GM21737 (cell line): ENCODE measurements around the gene FGF19.

Experiments used
- ATAC-seq: cut with Tn5 transposase; IDR thresholded peaks from one replicate; pipeline ENCODE4 v1.9.1; 2021; ENCODE audit warnings: mild to moderate bottlenecking, moderate library complexity; ENCODE audit not compliant: unreplicated experiment

FGF19 gene, protein sequence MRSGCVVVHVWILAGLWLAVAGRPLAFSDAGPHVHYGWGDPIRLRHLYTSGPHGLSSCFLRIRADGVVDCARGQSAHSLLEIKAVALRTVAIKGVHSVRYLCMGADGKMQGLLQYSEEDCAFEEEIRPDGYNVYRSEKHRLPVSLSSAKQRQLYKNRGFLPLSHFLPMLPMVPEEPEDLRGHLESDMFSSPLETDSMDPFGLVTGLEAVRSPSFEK

GRCh38 chr11:69703768-69704507 lies at the start of gene FGF19:
FGF19 (minus strand) TSS chr11:69704022; CDS start chr11:69703876, 146 bp downstream.
- no peak for ATAC-seq

- no peak for ATAC-seq
Observed at GRCh38 chr11:69752890-69753289, 49.1 kb upstream of the FGF19 start.

DNA sequence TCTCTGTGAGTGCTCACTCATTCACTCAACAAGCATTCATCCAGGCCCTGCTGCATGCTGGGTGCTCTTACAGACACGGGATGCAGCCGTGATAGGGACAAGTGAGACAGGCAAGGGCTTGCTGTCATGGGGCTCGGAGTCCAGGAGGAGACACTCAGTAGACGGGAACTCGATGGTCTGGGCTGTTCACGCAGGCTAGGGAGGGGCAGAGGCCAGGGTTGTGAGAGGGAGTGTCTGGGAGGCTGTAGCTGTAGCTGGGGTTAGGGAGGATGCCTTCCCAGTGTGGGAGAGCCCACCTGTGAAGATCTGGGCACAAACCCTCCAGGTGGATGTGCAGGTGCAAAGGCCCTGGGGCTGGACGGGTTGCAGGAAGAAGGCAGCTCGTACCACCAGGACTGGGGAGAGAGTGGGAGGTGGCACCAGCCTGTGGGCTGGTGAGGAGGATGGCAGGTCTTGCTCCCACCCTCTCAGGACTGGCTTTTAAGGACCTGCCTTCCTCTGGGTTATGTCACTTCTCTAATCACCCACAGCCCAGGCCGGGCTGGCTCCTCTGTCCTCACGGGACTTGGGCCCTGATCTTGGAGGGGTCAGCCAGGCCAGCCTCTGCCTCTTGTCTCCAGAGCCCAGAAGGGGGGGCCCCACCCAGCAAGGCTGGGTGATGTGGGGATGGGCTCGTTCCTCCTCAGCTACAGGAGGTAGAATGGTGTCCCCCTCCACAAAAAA lies 47.2 kb upstream of the FGF19 start:
- no peak for ATAC-seq

DNA sequence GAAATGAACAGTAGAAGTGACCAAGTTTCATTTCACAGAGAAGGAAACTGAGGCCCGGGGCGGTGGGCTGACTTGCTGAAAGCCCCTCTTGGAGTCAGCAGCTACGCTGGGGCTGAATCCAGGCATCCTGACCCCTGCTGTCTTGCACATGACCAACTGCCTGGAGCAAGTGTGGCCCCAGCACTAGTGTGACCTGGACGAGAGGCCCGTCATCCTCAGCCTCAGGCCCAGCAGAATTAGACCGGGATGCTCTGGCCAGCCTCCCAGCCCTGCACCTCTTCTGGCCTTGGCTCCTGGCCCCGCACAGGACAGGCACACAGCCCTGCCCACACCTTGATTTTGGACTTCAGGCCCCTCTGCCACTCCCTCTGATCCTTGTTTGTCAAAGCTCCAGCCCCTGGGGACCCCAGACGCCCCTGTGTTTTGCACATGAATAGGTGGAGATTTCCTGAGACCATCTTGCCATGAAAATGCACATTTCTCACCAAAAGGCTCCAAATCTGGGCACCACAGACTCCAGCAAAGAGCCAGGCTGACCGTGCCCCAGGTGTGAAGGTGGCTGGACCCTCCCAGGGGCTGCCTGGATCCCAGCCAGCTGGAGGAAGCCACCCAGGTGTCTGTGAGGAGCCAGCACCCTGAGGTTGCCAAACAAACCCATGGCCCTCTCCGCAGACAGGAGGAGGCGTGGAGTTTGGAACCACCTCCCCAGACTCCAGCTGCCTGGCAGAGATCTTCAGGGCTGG lies 46.5 kb upstream of the FGF19 start:
- ATAC-seq = no peak

- no peak for ATAC-seq
Observed at GRCh38 chr11:69748637-69749036, 44.8 kb upstream of the FGF19 start.

DNA sequence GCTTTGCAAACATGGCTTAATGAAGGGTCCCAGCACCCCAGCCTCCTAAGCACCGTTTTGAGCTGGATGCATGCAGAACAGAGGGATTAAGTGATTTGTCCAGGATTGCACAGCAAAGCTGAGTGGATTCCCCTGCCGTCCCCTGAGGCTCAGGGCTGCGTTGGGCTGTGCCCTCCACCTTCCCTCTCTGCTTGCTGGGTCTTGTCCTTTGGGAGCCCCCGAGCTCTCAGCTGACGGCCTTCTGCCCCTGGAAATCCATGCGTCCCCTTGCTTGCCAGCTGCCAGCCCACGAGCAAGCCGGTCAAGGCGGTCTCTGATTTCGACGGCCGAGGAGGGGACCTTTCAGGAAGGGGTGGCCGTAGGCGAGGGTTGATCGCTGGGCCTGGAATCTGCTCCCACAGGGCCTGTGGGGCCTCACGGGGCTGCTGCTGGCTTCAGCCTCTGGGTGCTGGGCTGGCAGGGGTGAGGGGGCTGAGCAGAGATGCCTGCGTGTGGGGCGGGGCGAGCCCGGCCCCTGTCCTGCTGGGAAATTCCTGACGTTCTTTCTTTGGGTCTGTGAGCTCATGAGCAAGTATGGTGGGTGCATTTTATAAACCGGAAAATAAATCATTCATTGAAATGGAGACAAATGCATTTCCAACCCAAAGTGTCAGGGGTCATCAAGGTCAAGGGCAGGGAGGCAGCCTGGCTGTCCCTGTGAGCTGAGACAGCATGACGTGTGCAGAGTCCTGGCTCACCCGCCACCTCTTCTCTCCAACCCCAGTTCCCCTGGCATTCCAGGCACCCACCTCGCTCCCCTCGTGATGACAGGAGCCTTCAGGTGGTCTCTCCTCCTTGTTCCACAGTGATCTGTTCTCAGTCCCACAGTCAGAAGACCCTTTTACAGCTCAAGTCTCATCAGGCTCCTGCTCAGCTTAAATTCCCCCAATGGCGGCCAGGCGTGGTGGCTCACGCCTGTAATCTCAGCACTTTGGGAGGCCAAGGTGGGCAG lies 43.2 kb upstream of the FGF19 start:
- ATAC-seq = no peak

DNA sequence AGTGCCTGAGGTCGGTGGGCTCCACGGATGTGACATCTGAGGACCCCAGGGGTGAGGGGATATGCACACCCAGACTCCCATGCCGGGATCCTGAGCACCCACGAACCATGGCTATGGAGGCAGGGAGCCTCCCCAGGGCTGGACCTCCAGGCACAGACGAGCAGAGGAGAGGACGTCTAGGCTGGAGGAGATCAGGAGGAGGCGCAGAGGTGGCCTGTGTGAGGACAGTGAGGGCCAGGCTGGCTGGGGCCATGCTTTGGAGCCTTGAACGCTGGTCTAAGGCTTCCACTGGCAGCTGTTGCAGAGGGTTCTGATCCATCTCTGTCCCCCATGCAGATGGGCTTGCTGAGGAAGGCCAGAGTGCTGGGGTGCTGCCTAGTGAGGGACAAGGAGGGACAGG lies 42.3 kb upstream of the FGF19 start:
- no peak for ATAC-seq

GRCh38 chr11:69745201-69745600 lies 41.4 kb upstream of the FGF19 start:
- ATAC-seq = no peak

GRCh38 chr11:69744435-69744834 lies 40.6 kb upstream of the FGF19 start:
- no peak for ATAC-seq

DNA sequence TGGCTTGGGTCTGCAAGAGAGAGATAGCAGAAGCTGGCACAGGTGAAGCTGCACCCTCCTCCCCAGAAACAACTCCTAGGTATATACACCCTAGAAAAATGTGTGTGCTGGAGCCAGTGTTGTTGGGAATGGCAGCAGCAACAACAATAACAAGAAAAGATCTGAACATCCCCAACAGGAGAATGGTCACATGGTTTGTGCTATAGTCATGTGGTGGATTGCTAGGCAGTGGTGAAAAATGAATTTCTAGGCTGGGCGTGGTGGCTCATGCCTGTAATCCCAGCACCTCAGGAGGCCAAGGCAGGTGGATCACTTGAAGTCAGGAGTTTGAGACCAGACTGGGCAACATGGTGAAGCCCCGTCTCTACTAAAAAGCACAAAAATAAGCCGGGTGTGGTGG lies 31.0 kb upstream of the FGF19 start:
- ATAC-seq = no peak

- ATAC-seq = no peak
Observed at GRCh38 chr11:69734367-69734766, 30.5 kb upstream of the FGF19 start.

DNA sequence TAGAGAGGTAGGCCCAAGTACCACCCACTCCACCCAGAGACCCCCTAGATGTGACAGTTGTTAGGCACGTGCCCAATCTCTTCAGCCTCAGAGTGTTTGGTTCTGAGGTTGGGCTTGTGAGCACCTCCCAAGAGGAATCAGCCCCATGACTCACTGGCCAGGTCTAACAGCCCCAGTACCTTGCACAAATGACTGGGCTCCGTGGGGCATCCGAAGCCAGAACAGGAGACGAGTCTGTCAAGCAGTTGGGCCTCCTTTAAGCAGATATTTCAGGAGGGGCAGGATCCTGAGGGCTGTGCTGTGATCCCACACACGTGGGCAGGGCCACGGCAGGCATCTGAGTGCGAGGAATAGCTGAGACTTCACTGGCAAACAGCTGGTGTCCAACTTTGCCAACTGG lies 29.1 kb upstream of the FGF19 start:
- ATAC-seq = no peak

DNA sequence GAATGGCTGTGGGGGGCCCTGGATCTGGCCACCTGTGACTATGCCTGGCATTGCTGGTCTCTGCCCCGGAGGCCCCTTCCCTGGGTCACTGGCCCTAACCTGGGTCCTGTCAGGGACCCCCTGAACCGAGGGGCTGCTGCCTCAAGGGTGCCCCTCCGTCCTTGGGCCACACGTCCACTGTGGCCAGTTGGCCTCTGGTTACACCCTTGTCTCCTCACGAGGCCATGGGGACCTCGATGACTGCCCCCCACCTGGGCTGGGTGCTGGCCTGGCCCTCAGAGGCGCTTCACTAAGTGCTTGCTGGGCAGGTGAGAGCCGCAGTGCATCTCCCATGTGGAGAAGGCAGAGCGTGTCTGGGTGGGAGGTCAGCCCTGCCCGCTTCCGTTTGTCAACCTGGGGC lies 27.3 kb upstream of the FGF19 start:
- ATAC-seq = no peak

DNA sequence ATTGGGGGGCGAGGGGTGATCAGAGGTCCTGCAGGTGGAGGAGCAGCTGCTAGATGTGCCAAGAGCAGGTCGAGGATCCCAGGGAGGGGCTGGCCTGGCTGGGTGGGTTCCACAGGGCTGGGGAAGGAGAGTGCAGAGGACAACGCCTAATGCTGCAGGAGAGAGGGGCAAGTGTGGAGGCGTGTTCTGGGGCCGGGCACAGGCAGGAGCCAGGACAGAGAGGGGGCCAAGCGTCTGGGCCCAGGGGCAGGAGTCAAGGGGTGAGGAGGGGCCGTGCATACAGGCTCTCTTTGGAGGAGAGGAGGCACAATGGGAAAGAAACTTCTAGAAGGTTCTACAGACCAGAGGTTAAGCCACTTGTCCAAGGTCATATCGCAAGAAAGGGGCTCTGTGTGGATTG lies 26.7 kb upstream of the FGF19 start:
- no peak for ATAC-seq

GRCh38 chr11:69729252-69729651 lies 25.4 kb upstream of the FGF19 start:
- no peak for ATAC-seq

DNA sequence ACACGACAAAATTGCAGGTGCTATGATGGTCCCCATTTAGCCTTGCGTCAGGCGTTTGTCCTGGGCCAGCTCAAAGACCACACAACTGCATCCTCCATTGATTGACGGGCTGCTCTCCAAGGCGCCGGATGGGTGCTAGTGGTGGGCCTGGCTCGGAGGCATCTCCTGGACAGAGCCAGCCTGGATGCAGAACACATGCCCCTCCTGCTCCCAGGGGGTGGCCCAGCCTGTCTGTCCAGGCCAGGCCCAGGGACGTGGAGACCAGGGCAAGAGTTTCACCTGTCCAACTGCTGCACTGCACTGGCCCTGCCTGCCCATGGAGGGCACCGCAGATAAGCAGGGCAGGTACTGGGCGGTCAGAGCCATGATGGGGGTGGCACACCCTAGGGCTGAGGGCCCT lies 23.4 kb upstream of the FGF19 start:
- no peak for ATAC-seq

DNA sequence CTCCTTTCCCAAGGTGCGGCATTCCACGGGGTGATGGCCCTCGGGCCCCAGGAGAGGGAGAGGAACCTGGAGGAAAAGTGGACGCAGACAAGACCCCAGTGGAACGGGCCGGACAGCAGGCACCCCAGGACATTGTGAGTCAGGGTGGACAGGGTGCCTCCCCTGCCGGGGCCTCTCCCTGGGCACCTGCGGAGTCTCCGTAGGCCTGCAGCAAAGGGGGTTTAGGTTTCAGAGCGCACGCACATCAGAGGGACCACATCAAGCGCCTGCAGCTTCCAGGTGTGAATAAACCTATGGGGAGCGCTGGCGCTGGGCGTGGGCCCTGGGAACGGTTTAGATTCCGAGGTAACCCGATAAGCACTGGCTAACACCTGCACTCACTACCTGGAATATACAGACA lies 22.7 kb upstream of the FGF19 start:
- no peak for ATAC-seq

DNA sequence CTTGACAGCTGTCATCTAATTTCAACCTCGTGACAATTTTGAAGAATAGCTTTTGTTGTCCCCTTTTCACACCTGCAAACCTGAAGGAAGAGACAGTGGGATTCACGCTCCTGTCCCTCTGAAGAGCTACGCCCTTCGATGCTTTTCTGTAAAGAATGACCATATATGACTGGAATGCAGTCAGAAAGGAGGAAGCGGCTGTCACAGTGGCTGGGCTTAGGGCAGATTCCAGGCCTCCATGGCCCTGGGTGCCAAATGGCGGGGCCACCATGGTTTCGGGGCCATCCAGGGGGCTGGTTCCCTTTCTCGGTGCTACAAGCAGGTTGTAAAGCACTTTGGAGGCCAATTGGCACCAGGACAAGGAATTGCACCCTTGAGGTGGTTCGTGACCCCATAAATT lies 22.2 kb upstream of the FGF19 start:
- ATAC-seq = no peak

DNA sequence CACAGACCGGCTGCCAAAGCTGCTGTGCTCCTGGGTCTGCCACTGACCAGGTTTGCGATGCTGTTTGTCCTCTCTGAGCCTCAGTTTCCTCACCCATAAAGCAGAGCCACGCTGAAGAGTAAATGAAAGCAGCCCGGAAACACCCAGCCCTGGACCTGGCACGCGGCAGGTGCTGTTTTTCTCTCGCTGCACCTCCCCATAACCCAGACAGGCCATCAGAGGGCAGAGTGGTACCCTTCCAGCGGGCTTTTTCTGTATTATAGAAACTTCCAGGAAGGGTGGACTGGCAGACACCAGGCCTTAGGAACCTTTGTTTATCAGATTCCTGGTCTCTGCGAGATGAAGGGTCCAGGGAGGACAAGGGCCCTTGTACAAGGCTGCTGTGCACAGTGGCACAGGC lies 17.9 kb upstream of the FGF19 start:
- no peak for ATAC-seq

DNA sequence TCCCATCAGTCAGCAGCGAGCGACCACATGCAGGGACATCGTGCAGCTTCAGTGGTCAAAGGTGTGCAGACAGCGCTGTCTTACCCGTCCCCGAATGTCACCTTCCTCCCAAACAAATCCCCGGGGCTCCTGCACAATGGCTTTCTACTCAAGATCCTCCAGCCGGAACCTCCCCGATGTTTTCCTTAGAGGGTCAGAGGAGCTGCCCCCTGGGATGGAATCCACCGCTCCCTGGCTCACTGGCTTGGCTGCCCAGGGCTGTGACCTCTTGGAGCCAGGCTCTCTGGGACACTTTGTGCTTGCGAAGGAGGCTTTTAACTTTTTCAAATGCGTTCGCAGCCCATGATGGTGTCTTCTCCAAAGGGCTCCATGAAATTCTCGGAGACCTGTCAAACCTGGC lies 17.3 kb upstream of the FGF19 start:
- ATAC-seq = no peak
